WTC11 (cell line): ENCODE data around the gene SYT1. TPM values are rescaled to one million over a fixed set of nuclear protein-coding genes. Genes with fewer than 3 reads are reported as not detected.

Experiments used
- ATAC-seq: fragments of 200-7000 bp; cut with Tn5 transposase; 2 replicates; pipeline ENCODE4 v1.10.0; 2021; ENCODE audit warnings: mild to moderate bottlenecking, moderate library complexity
- CTCF ChIA-PET: fragments of 300-600 bp; sonication (Branson Sonifier 250); formaldehyde crosslinking; loops from one replicate; lab custom pipeline; 2021; ENCODE audit warnings: antibody characterized with exemption; lab: Charles Lee
- POLR2A ChIA-PET: fragments of 350-600 bp; sonication (Branson Sonifier 250); formaldehyde crosslinking; loops from one replicate; lab custom pipeline; 2021; ENCODE audit warnings: antibody characterized with exemption; lab: Charles Lee
- DNase-seq: peaks from one replicate; pipeline ENCODE4 v3.0.0; 2021; ENCODE audit warnings: low spot score
- H3K27ac Mint-ChIP-seq: 2 replicates; pipeline ENCODE4 v1.8.0; 2021; ENCODE audit warnings: mixed read lengths
- H3K27me3 Mint-ChIP-seq: 2 replicates; pipeline ENCODE4 v1.8.0; 2021; ENCODE audit warnings: low read depth, mild to moderate bottlenecking, moderate library complexity, mixed read lengths
- H3K36me3 Mint-ChIP-seq: 2 replicates; pipeline ENCODE4 v1.8.0; 2021; ENCODE audit warnings: mixed read lengths
- H3K4me1 Mint-ChIP-seq: 2 replicates; pipeline ENCODE4 v1.8.0; 2022; ENCODE audit warnings: mixed read lengths
- H3K4me3 Mint-ChIP-seq: 2 replicates; pipeline ENCODE4 v1.8.0; 2021; ENCODE audit warnings: mild to moderate bottlenecking, moderate library complexity, mixed read lengths
- H3K9me3 Mint-ChIP-seq: 2 replicates; pipeline ENCODE4 v1.8.0; 2021; ENCODE audit warnings: mixed read lengths
- GABPB1 ChIP-seq: sonication (generic); formaldehyde crosslinking; IDR thresholded peaks from 2 replicates; pipeline ENCODE4 v1.8.1; 2023; ENCODE audit warnings: mild to moderate bottlenecking, missing genetic modification reagents
- IRF2 ChIP-seq: sonication (generic); formaldehyde crosslinking; IDR thresholded peaks from 2 replicates; pipeline ENCODE4 v1.8.0; 2022; ENCODE audit warnings: low read depth, missing genetic modification reagents, borderline replicate concordance
- MXD4 ChIP-seq: fragments of 250-450 bp; sonication (Bioruptor Pico); IDR thresholded peaks from 2 replicates; pipeline ENCODE4 v1.8.0; 2021; ENCODE audit warnings: mild to moderate bottlenecking, moderate library complexity, borderline replicate concordance
- NFYB ChIP-seq: sonication (generic); formaldehyde crosslinking; conservative IDR thresholded peaks from 2 replicates; pipeline ENCODE4 v1.8.0; 2022; ENCODE audit warnings: low read depth, missing genetic modification reagents
- NR2C2 ChIP-seq: sonication (generic); formaldehyde crosslinking; IDR thresholded peaks from 2 replicates; pipeline ENCODE4 v1.8.0; 2022; ENCODE audit warnings: mild to moderate bottlenecking, missing genetic modification reagents
- NR3C1 ChIP-seq: sonication (generic); formaldehyde crosslinking; conservative IDR thresholded peaks from 2 replicates; pipeline ENCODE4 v1.8.1; 2023; ENCODE audit warnings: low read depth, mild to moderate bottlenecking, missing genetic modification reagents
- RELA ChIP-seq: sonication (generic); formaldehyde crosslinking; IDR thresholded peaks from 2 replicates; pipeline ENCODE4 v1.8.1; 2022; ENCODE audit warnings: missing genetic modification reagents, mild to moderate bottlenecking, borderline replicate concordance
- SMAD3 ChIP-seq: sonication (generic); formaldehyde crosslinking; IDR thresholded peaks from 2 replicates; pipeline ENCODE4 v1.8.0; 2022; ENCODE audit warnings: missing genetic modification reagents, mild to moderate bottlenecking, borderline replicate concordance
- SOX15 ChIP-seq: fragments of 250-450 bp; sonication (Bioruptor Pico); IDR thresholded peaks from 2 replicates; pipeline ENCODE4 v1.9.0; 2021; ENCODE audit warnings: mild to moderate bottlenecking
- total RNA-seq: library from RNA; stranded (reverse); gene quantifications from 3 replicates; pipeline ENCODE4 v1.2.3, GENCODE V29; 2021
- TF ChIP-seq, protein P1 (sequence below): fragments of 250-450 bp; sonication (Bioruptor Pico); IDR thresholded peaks from 2 replicates; pipeline ENCODE4 v1.9.0; 2021; ENCODE audit warnings: mild to moderate bottlenecking, borderline replicate concordance
- TF ChIP-seq, protein P2 (sequence below): sonication (generic); formaldehyde crosslinking; IDR thresholded peaks from 2 replicates; pipeline ENCODE4 v1.8.0; 2022; ENCODE audit warnings: mild to moderate bottlenecking, missing genetic modification reagents
- TF ChIP-seq, protein P3 (sequence below): sonication (generic); formaldehyde crosslinking; IDR thresholded peaks from 2 replicates; pipeline ENCODE4 v1.8.1; 2023; ENCODE audit warnings: mild to moderate bottlenecking, moderate library complexity, missing genetic modification reagents
- TF ChIP-seq, protein P4 (sequence below): sonication (generic); formaldehyde crosslinking; IDR thresholded peaks from 2 replicates; pipeline ENCODE4 v1.8.1; 2023; ENCODE audit warnings: mild to moderate bottlenecking, missing genetic modification reagents, borderline replicate concordance
- TF ChIP-seq, protein P5 (sequence below): sonication (generic); formaldehyde crosslinking; conservative IDR thresholded peaks from 2 replicates; pipeline ENCODE4 v1.8.1; 2023; ENCODE audit warnings: mild to moderate bottlenecking, low read depth, missing genetic modification reagents, moderate library complexity
- TF ChIP-seq, protein P6 (sequence below): sonication (generic); formaldehyde crosslinking; IDR thresholded peaks from 2 replicates; pipeline ENCODE4 v1.8.0; 2023; ENCODE audit warnings: missing genetic modification reagents

Gene SYT1
- total RNA-seq, 1 experiment from 2014 or later: 45.2 TPM

DNA sequence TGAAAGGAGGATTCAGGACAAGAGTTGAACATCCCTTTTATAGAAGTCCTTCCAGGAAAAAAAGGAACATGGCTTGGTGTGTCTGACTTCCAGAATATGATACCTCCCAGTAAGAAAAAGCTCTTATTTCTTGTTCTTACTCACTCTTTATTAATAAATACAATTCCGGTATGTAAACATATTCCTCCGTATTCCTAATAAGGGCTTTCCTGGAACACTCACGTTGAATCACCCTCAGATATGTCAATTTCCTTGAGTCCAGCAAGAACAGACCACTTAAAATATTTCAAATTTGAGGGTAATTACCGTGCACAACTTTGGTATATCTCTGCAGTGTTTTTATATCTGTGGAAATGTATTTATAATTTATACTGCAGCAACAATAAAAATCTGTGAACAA lies 385.6 kb downstream of the SYT1 start (continued):
- TF ChIP-seq RELA (CRISPR knock-in tag) (no peak), SOX15 (no peak)

DNA sequence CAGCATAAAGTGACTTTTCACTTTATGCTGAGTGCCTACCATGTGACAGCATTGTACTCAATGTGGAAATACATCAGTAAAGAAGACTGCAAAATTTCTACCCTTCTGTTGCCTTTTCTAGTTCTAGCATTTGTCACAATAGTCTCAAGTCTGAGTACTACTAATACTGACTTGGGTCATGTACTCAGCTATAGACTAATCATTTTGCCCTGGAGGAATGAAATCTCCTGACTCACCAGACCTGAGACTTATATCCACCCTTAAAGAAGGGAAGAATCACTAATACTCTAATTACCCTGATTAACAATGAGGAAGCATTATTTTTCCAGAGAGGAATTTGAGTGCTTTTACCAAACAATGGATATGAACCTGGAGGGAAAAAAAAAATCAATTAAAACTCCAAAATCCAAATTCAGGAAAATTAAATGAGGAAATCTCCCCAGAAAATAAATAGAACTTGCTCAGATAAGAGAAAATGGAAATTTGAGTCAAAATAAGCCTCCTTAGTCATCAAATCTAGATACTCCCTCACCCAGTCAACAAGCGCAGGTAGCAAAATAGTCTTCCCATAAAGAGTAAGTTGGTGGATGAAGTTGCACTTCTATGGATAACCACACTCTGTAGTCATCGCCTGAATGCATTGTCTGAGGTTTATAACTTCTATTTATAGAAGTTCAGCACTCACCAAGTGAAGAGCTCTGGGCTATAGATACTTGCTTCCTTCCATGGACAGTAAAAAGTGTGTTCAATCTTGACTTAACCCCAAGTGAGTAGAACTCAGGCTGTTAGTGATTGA lies 386.6 kb downstream of the SYT1 start:
- no peak for DNase-seq
- peaks cover 11% of the 10 kb centered on the region for H3K9me3 Mint-ChIP-seq
- H3K4me1 Mint-ChIP-seq: peaks cover 26% of the 10 kb centered on the region
- peaks cover 14% of the 10 kb centered on the region for H3K36me3 Mint-ChIP-seq
- no peak for ATAC-seq
- CTCF ChIA-PET: no interaction called here
- POLR2A ChIA-PET: no interaction called here
- H3K27ac Mint-ChIP-seq: no peak overlapping the region
- TF ChIP-seq NFYB (CRISPR knock-in tag) (no peak), IRF2 (CRISPR knock-in tag) (no peak)
- H3K4me3 Mint-ChIP-seq: no peak overlapping the region
- H3K27me3 Mint-ChIP-seq: peaks cover 3% of the 10 kb centered on the region

DNA sequence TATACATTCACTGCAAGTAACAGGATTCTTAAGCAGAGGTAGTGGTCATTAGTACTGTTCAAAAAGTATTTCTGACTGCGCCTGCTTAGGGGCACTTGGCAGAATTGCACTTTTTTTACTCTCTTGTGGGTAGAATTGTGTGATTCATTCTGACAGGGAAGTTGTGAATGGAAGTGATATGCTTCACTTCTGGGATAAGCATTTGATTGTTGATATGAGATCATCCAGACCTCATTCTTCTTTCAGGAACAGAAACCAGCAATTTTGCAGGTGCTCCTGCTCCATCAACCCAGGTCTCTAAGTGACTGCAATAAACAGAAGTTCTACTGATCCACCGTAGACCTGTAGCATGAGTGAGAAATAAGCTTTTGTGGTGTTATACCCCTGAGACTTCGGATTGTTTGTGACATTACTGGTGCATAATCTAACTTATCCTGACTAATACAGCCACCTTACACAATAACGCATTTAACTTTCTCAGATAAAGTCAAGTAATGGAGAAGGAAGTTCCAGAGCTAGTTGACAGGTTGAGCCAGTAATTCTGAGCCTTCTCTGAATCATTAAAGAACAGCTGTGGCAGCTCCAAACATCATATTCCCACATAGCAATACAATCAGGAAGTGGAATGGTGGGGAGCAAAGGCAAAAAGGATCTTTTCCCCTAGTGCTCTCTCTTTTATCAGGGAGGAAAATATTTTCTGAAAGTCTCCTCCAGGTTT lies 387.9 kb downstream of the SYT1 start:
- ChIA-PET CTCF (no interaction called here), POLR2A (no interaction called here)
- no peak overlapping the region for H3K4me3 Mint-ChIP-seq
- peaks cover 16% of the 10 kb centered on the region for H3K4me1 Mint-ChIP-seq
- H3K9me3 Mint-ChIP-seq: peaks cover 11% of the 10 kb centered on the region
- no peak overlapping the region for H3K27ac Mint-ChIP-seq
- DNase-seq (no peak), ATAC-seq (no peak)
- H3K27me3 Mint-ChIP-seq: peaks cover 1% of the 10 kb centered on the region; the same call in 1 of the 2 replicates
- peaks cover 14% of the 10 kb centered on the region for H3K36me3 Mint-ChIP-seq
- no peak for TF ChIP-seq MXD4 (CRISPR knock-in tag)
- TF ChIP-seq, protein P1, sequence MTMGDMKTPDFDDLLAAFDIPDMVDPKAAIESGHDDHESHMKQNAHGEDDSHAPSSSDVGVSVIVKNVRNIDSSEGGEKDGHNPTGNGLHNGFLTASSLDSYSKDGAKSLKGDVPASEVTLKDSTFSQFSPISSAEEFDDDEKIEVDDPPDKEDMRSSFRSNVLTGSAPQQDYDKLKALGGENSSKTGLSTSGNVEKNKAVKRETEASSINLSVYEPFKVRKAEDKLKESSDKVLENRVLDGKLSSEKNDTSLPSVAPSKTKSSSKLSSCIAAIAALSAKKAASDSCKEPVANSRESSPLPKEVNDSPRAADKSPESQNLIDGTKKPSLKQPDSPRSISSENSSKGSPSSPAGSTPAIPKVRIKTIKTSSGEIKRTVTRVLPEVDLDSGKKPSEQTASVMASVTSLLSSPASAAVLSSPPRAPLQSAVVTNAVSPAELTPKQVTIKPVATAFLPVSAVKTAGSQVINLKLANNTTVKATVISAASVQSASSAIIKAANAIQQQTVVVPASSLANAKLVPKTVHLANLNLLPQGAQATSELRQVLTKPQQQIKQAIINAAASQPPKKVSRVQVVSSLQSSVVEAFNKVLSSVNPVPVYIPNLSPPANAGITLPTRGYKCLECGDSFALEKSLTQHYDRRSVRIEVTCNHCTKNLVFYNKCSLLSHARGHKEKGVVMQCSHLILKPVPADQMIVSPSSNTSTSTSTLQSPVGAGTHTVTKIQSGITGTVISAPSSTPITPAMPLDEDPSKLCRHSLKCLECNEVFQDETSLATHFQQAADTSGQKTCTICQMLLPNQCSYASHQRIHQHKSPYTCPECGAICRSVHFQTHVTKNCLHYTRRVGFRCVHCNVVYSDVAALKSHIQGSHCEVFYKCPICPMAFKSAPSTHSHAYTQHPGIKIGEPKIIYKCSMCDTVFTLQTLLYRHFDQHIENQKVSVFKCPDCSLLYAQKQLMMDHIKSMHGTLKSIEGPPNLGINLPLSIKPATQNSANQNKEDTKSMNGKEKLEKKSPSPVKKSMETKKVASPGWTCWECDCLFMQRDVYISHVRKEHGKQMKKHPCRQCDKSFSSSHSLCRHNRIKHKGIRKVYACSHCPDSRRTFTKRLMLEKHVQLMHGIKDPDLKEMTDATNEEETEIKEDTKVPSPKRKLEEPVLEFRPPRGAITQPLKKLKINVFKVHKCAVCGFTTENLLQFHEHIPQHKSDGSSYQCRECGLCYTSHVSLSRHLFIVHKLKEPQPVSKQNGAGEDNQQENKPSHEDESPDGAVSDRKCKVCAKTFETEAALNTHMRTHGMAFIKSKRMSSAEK (CRISPR knock-in tag): no peak
- TF ChIP-seq NFYB (CRISPR knock-in tag): no peak
- no peak for TF ChIP-seq NR3C1 (CRISPR knock-in tag)
- TF ChIP-seq, protein P2, sequence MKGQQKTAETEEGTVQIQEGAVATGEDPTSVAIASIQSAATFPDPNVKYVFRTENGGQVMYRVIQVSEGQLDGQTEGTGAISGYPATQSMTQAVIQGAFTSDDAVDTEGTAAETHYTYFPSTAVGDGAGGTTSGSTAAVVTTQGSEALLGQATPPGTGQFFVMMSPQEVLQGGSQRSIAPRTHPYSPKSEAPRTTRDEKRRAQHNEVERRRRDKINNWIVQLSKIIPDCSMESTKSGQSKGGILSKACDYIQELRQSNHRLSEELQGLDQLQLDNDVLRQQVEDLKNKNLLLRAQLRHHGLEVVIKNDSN: no peak
- TF ChIP-seq, protein P3, sequence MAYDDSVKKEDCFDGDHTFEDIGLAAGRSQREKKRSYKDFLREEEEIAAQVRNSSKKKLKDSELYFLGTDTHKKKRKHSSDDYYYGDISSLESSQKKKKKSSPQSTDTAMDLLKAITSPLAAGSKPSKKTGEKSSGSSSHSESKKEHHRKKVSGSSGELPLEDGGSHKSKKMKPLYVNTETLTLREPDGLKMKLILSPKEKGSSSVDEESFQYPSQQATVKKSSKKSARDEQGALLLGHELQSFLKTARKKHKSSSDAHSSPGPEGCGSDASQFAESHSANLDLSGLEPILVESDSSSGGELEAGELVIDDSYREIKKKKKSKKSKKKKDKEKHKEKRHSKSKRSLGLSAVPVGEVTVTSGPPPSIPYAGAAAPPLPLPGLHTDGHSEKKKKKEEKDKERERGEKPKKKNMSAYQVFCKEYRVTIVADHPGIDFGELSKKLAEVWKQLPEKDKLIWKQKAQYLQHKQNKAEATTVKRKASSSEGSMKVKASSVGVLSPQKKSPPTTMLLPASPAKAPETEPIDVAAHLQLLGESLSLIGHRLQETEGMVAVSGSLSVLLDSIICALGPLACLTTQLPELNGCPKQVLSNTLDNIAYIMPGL: no peak
- TF ChIP-seq, protein P4, sequence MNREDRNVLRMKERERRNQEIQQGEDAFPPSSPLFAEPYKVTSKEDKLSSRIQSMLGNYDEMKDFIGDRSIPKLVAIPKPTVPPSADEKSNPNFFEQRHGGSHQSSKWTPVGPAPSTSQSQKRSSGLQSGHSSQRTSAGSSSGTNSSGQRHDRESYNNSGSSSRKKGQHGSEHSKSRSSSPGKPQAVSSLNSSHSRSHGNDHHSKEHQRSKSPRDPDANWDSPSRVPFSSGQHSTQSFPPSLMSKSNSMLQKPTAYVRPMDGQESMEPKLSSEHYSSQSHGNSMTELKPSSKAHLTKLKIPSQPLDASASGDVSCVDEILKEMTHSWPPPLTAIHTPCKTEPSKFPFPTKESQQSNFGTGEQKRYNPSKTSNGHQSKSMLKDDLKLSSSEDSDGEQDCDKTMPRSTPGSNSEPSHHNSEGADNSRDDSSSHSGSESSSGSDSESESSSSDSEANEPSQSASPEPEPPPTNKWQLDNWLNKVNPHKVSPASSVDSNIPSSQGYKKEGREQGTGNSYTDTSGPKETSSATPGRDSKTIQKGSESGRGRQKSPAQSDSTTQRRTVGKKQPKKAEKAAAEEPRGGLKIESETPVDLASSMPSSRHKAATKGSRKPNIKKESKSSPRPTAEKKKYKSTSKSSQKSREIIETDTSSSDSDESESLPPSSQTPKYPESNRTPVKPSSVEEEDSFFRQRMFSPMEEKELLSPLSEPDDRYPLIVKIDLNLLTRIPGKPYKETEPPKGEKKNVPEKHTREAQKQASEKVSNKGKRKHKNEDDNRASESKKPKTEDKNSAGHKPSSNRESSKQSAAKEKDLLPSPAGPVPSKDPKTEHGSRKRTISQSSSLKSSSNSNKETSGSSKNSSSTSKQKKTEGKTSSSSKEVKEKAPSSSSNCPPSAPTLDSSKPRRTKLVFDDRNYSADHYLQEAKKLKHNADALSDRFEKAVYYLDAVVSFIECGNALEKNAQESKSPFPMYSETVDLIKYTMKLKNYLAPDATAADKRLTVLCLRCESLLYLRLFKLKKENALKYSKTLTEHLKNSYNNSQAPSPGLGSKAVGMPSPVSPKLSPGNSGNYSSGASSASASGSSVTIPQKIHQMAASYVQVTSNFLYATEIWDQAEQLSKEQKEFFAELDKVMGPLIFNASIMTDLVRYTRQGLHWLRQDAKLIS (CRISPR knock-in tag): no peak
- no peak for TF ChIP-seq SOX15
- no peak for TF ChIP-seq SMAD3 (CRISPR knock-in tag)
- no peak for TF ChIP-seq NR2C2
- TF ChIP-seq, protein P5, sequence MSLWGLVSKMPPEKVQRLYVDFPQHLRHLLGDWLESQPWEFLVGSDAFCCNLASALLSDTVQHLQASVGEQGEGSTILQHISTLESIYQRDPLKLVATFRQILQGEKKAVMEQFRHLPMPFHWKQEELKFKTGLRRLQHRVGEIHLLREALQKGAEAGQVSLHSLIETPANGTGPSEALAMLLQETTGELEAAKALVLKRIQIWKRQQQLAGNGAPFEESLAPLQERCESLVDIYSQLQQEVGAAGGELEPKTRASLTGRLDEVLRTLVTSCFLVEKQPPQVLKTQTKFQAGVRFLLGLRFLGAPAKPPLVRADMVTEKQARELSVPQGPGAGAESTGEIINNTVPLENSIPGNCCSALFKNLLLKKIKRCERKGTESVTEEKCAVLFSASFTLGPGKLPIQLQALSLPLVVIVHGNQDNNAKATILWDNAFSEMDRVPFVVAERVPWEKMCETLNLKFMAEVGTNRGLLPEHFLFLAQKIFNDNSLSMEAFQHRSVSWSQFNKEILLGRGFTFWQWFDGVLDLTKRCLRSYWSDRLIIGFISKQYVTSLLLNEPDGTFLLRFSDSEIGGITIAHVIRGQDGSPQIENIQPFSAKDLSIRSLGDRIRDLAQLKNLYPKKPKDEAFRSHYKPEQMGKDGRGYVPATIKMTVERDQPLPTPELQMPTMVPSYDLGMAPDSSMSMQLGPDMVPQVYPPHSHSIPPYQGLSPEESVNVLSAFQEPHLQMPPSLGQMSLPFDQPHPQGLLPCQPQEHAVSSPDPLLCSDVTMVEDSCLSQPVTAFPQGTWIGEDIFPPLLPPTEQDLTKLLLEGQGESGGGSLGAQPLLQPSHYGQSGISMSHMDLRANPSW (CRISPR knock-in tag): no peak
- TF ChIP-seq, protein P6, sequence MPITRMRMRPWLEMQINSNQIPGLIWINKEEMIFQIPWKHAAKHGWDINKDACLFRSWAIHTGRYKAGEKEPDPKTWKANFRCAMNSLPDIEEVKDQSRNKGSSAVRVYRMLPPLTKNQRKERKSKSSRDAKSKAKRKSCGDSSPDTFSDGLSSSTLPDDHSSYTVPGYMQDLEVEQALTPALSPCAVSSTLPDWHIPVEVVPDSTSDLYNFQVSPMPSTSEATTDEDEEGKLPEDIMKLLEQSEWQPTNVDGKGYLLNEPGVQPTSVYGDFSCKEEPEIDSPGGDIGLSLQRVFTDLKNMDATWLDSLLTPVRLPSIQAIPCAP (CRISPR knock-in tag): no peak
- TF ChIP-seq GABPB1 (CRISPR knock-in tag): no peak
